ENCODE data around the gene ASF1B. TPM values are rescaled to one million over a fixed set of nuclear protein-coding genes. Genes with fewer than 3 reads are reported as not detected.

ASF1B gene
- total RNA-seq, 1 donor from 2014 or later: 16.4 TPM

DNA sequence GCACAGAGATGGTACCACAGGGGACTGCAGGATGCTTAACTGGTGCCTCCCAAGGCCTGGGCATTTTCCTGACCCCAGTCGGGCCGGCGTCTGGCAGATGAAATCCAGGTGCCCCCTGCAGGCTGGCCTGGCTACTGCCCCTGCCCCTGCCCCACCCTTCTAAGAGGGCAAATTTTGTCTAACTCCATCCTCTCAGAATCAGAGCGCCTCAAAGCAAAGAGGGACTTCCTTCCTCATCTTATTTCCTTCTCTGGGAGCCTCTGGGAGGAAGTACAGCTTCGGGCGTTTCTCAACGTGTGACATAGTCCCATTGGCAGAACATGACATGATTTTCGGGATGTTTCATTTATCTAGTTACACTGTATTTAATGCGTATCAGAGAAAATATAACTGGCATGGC lies 21.5 kb downstream of the ASF1B start:
- Mint-ChIP-seq H3K36me3 (no peaks in the 10 kb centered on the region), H3K27me3 (ENCODE audit: insufficient read depth, low read depth) (peaks cover 11% of the 10 kb centered on the region), H3K9me3 (no peaks in the 10 kb centered on the region), H3K4me3 (peak overlapping the region; percentile 68), H3K4me1 (peaks cover 46% of the 10 kb centered on the region), H3K27ac (no peak overlapping the region)
- H3K9ac ChIP-seq: no peak overlapping the region
- peaks cover 41% of the 10 kb centered on the region for H3K4me1 ChIP-seq
- no peaks in the 10 kb centered on the region for H3K36me3 ChIP-seq
- peak; percentile 60 for DNase-seq (ENCODE audit: low spot score)
- no peak overlapping the region for H3K4me3 ChIP-seq
- no peak overlapping the region for H3K27ac ChIP-seq
- H3K27me3 ChIP-seq: no peaks in the 10 kb centered on the region
- H3K9me3 ChIP-seq (ENCODE audit: low read depth): no peaks in the 10 kb centered on the region
- peaks cover 26% of the 10 kb centered on the region for H3F3A ChIP-seq (ENCODE audit: low read depth)
- no peak overlapping the region for H3K4me2 ChIP-seq
- TF ChIP-seq, protein P1, sequence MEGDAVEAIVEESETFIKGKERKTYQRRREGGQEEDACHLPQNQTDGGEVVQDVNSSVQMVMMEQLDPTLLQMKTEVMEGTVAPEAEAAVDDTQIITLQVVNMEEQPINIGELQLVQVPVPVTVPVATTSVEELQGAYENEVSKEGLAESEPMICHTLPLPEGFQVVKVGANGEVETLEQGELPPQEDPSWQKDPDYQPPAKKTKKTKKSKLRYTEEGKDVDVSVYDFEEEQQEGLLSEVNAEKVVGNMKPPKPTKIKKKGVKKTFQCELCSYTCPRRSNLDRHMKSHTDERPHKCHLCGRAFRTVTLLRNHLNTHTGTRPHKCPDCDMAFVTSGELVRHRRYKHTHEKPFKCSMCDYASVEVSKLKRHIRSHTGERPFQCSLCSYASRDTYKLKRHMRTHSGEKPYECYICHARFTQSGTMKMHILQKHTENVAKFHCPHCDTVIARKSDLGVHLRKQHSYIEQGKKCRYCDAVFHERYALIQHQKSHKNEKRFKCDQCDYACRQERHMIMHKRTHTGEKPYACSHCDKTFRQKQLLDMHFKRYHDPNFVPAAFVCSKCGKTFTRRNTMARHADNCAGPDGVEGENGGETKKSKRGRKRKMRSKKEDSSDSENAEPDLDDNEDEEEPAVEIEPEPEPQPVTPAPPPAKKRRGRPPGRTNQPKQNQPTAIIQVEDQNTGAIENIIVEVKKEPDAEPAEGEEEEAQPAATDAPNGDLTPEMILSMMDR (IDR thresholded peaks at IDR 0.05): peak; percentile 59
- no peak for TF ChIP-seq EZH2 (IDR thresholded peaks at IDR 0.05)
- H2AFZ ChIP-seq (replicated peaks): no peak overlapping the region
- H4K20me1 ChIP-seq (ENCODE audit: low read depth): peaks cover 61% of the 10 kb centered on the region
- peaks cover 20% of the 10 kb centered on the region for H3K79me2 ChIP-seq (ENCODE audit: low read depth)

DNA sequence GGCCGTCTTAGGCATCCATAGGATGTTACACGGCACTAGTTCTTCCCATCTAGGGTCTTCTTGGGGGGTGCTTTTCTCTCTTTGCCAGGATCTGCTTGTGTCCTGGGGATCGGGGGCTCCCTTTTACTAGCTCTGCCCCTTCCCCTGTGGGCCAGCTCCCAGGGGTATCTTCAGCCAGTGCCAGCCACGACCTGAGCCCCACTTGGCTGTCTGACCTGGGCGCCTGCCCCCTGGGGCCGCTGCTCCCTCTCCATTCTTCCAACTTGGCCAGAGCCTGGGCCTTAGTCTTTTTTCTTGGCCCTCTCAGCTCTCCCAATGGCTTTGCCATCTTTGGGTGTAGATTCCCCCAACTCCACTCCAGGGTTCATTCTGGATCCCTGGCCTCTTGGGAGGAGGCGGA lies 21.9 kb downstream of the ASF1B start:
- DNase-seq (ENCODE audit: low spot score): no peak
- Histone ChIP-seq H3K79me2 (ENCODE audit: low read depth) (peaks cover 20% of the 10 kb centered on the region), H3K4me3 (no peak overlapping the region), H3K4me2 (no peak overlapping the region), H2AFZ (replicated peaks) (no peak overlapping the region), H3F3A (ENCODE audit: low read depth) (peaks cover 22% of the 10 kb centered on the region), H3K27ac (no peak overlapping the region), H4K20me1 (ENCODE audit: low read depth) (peaks cover 61% of the 10 kb centered on the region), H3K9me3 (ENCODE audit: low read depth) (no peaks in the 10 kb centered on the region), H3K27me3 (no peaks in the 10 kb centered on the region), H3K9ac (no peak overlapping the region), H3K36me3 (no peaks in the 10 kb centered on the region), H3K4me1 (peaks cover 39% of the 10 kb centered on the region)
- Mint-ChIP-seq H3K9me3 (no peaks in the 10 kb centered on the region), H3K36me3 (no peaks in the 10 kb centered on the region), H3K4me1 (peaks cover 43% of the 10 kb centered on the region), H3K27me3 (ENCODE audit: insufficient read depth, low read depth) (peaks cover 11% of the 10 kb centered on the region), H3K4me3 (no peak overlapping the region), H3K27ac (no peak overlapping the region)
- TF ChIP-seq EZH2 (IDR thresholded peaks at IDR 0.05) (no peak), EZH2phosphoT487 (IDR thresholded peaks at IDR 0.05) (no peak)
- TF ChIP-seq, protein P1 (IDR thresholded peaks at IDR 0.05): no peak

DNA sequence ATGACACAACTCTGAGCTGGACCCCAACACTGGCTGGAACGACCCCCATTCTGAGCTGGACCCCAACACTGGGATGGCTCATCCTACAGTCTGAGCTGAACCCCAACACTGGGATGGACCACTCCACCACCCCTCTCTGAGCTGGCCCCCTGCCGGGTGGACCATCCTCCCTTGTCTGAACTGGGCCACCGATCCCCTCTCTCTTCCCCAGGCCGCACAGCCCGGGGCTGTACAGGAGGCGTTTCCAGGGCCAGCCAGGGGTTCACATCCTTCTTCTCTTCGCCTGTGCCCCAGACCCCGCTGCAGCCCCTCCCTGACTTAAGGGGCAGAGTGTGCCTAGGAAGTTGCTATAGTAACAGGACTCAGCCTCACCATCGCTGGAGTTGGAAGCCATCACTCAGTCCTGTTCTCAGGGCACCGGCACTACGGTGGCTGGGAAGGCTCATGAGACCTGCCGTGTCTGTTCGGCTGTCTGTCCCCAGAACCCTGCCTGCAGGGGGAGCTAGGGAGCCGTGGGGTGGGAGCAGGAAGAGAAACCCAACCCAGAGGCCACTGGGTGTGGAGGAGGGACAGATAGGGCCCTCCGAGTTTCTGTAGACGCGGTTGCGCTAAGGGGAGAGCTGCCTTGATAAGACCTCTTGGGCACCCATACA lies 22.5 kb downstream of the ASF1B start:
- no peak overlapping the region for H3K4me2 ChIP-seq
- peaks cover 20% of the 10 kb centered on the region for H3K79me2 ChIP-seq (ENCODE audit: low read depth)
- peaks cover 37% of the 10 kb centered on the region for H3K4me1 Mint-ChIP-seq
- peaks cover 16% of the 10 kb centered on the region for H3F3A ChIP-seq (ENCODE audit: low read depth)
- H3K4me3 Mint-ChIP-seq: no peak overlapping the region
- H3K27me3 ChIP-seq: no peaks in the 10 kb centered on the region
- H3K36me3 ChIP-seq: no peaks in the 10 kb centered on the region
- no peaks in the 10 kb centered on the region for H3K9me3 ChIP-seq (ENCODE audit: low read depth)
- H4K20me1 ChIP-seq (ENCODE audit: low read depth): peaks cover 61% of the 10 kb centered on the region
- no peak overlapping the region for H3K9ac ChIP-seq
- no peaks in the 10 kb centered on the region for H3K9me3 Mint-ChIP-seq
- no peak overlapping the region for H2AFZ ChIP-seq (replicated peaks)
- no peak overlapping the region for H3K27ac ChIP-seq
- DNase-seq (ENCODE audit: low spot score): no peak
- peaks cover 7% of the 10 kb centered on the region for H3K27me3 Mint-ChIP-seq (ENCODE audit: insufficient read depth, low read depth)
- H3K4me1 ChIP-seq: peaks cover 33% of the 10 kb centered on the region
- H3K4me3 ChIP-seq: no peak overlapping the region
- no peaks in the 10 kb centered on the region for H3K36me3 Mint-ChIP-seq
- TF ChIP-seq EZH2phosphoT487 (IDR thresholded peaks at IDR 0.05): no peak
- TF ChIP-seq, protein P1 (IDR thresholded peaks at IDR 0.05): peak; percentile 24
- no peak overlapping the region for H3K27ac Mint-ChIP-seq
